ENCODE data around the gene BTC. TPM values are rescaled to one million over a fixed set of nuclear protein-coding genes. Genes with fewer than 3 reads are reported as not detected.
"Not testable (repeated sequence)": the region's sequence is repeated elsewhere in the genome, so short reads cannot be mapped to it uniquely, and the experiment has no call there.

BTC gene
- total RNA-seq, 6 experiments from 2014 or later, result not detected

DNA sequence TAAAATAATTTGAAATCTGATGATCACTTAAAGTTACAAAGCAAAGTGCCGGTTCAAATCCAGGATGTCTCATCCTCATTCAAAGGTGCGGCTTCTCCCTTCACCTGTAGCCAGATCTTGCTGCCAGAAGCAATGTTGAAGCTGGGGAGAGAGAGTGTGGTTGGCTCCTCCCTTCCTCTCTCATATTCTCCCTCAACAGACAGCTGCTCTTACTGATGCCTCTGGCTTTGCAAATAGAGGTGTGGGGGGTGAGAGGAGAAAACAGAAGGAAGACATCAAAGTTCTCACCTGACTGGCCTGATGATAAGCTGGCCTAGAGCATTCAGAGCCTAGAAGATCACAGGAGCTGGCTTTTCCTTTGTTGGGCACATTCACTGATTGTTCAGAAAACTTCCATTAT lies 28.3 kb upstream of the BTC start:
- TF ChIP-seq, protein P1, sequence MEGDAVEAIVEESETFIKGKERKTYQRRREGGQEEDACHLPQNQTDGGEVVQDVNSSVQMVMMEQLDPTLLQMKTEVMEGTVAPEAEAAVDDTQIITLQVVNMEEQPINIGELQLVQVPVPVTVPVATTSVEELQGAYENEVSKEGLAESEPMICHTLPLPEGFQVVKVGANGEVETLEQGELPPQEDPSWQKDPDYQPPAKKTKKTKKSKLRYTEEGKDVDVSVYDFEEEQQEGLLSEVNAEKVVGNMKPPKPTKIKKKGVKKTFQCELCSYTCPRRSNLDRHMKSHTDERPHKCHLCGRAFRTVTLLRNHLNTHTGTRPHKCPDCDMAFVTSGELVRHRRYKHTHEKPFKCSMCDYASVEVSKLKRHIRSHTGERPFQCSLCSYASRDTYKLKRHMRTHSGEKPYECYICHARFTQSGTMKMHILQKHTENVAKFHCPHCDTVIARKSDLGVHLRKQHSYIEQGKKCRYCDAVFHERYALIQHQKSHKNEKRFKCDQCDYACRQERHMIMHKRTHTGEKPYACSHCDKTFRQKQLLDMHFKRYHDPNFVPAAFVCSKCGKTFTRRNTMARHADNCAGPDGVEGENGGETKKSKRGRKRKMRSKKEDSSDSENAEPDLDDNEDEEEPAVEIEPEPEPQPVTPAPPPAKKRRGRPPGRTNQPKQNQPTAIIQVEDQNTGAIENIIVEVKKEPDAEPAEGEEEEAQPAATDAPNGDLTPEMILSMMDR (IDR thresholded peaks at IDR 0.05), result no peak
- no peak overlapping the region for H3K27ac Mint-ChIP-seq
- H3K4me1 Mint-ChIP-seq (ENCODE audit: low read depth), result no peaks in the 10 kb centered on the region
- peaks cover 3% of the 10 kb centered on the region for H3K27me3 Mint-ChIP-seq (ENCODE audit: insufficient read depth)
- DNase-seq, result no peak
- H3K4me3 Mint-ChIP-seq, result no peak overlapping the region
- H3K36me3 Mint-ChIP-seq (ENCODE audit: low read depth), result no peaks in the 10 kb centered on the region
- H3K9me3 Mint-ChIP-seq, result no peaks in the 10 kb centered on the region

DNA sequence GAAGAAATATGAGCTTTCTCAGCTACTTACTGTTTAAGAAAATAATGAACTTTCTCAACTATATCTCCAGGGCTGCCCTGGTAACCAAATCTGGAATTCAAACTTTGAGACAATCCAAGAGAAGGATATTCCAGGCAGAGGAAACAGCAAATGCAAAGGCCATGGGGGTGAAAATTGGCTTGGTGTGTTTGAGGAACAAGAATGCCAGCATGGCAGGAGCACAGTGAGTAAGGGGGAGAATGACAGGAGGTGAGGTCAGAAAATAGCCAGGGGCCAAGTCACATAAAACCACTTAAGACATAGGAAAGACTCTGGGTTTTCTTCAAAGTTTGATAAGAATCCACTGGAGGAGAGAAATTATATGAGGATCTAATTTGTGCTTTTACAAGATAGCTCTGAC lies 27.2 kb upstream of the BTC start:
- H3K27ac Mint-ChIP-seq, result no peak overlapping the region
- no peaks in the 10 kb centered on the region for H3K9me3 Mint-ChIP-seq
- no peaks in the 10 kb centered on the region for H3K36me3 Mint-ChIP-seq (ENCODE audit: low read depth)
- DNase-seq, result no peak
- H3K4me1 Mint-ChIP-seq (ENCODE audit: low read depth), result no peaks in the 10 kb centered on the region
- H3K4me3 Mint-ChIP-seq, result no peak overlapping the region
- TF ChIP-seq, protein P1 (IDR thresholded peaks at IDR 0.05), result no peak
- peaks cover 3% of the 10 kb centered on the region for H3K27me3 Mint-ChIP-seq (ENCODE audit: insufficient read depth)

DNA sequence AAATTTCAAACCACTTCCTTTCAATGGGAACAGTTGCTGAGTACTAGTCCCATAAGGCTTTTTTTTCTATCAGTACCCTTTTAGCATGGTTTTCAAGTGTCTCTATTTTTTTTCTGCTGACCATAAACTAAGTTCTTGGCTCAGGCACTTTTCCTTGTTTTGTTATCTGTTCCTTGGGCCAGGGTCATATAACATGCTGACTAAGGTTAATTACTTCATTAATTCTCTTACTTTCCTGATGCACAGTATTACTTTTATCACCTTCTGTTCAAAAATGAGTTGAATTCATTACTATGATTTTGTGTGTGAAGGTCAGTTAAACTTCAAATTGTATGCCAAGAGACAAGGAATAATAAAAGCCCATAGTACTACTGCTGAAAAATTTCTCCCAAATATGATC lies 19.7 kb upstream of the BTC start:
- TF ChIP-seq, protein P1 (IDR thresholded peaks at IDR 0.05), result no peak
- Mint-ChIP-seq H3K9me3 (no peaks in the 10 kb centered on the region), H3K4me1 (ENCODE audit: low read depth) (no peaks in the 10 kb centered on the region), H3K36me3 (ENCODE audit: low read depth) (no peaks in the 10 kb centered on the region), H3K4me3 (no peak overlapping the region), H3K27me3 (ENCODE audit: insufficient read depth) (peaks cover 3% of the 10 kb centered on the region; the same call in 1 of the 2 replicates), H3K27ac (no peak overlapping the region)
- no peak for DNase-seq

DNA sequence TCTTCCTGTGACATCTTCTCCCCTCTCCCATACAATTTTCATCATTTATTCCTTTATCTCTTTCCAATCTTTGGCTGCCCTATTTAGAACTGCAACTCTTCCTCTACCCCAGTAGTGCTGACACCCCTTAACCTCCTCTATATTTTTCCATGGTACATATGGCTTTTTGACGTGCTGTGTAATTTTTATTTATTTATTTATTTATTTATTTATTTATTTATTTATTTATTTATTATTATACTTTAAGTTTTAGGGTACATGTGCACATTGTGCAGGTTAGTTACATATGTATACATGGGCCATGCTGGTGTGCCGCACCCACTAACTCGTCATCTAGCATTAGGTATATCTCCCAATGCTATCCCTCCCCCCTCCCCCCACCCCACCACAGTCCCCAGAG lies 17.7 kb upstream of the BTC start:
- not testable (repeated sequence) for H3K36me3 Mint-ChIP-seq (ENCODE audit: low read depth); H3K4me1 Mint-ChIP-seq (ENCODE audit: low read depth); H3K27me3 Mint-ChIP-seq (ENCODE audit: insufficient read depth); H3K4me3 Mint-ChIP-seq; H3K9me3 Mint-ChIP-seq; H3K27ac Mint-ChIP-seq; DNase-seq

DNA sequence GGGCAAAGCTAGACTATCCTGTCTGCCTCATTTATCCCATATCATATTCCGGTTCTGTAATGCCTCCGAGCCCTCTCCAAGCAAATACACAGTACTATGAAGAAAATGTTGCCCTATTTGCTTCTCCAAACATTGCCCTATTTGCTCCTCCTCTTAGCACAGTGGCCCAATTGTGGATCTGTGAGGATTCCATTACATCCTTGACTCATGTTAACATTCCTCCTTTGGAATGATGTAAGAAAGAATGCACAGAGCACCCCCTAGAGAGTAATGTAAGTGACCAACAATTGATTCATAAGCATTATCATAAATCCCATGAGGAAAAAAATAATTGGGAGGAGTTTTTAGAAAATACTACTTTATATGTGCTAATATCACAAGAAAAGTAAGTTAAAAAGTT lies 11.3 kb upstream of the BTC start:
- peaks cover 5% of the 10 kb centered on the region; the same call in 1 of the 2 replicates for H3K4me1 Mint-ChIP-seq (ENCODE audit: low read depth)
- H3K27me3 Mint-ChIP-seq (ENCODE audit: insufficient read depth), result peaks cover 3% of the 10 kb centered on the region; the same call in 1 of the 2 replicates
- TF ChIP-seq, protein P1 (IDR thresholded peaks at IDR 0.05), result no peak; the same call in 1 of the 2 replicates
- H3K27ac Mint-ChIP-seq, result no peak overlapping the region
- H3K36me3 Mint-ChIP-seq (ENCODE audit: low read depth), result no peaks in the 10 kb centered on the region
- DNase-seq, result peak; percentile 41
- no peaks in the 10 kb centered on the region for H3K9me3 Mint-ChIP-seq
- H3K4me3 Mint-ChIP-seq, result no peak overlapping the region

DNA sequence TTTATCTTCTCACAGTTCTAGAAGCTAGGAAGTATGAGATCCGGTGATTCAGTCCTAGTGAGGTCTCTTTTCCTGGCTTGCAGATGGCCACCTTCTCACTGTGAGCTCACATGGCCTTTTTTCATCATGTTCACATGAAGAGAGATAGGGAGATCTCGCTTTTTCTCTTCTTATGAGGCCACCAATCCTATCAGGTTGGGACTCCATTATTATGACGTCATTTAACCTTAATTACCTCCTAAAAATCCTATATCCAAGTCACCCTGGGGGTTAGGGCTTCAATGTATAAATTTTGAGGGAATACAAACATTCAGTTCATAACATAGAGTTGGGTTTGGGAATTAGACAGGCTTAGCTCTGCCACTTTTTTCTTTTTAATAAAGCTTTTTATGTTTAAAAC lies 6.0 kb upstream of the BTC start:
- H3K36me3 Mint-ChIP-seq (ENCODE audit: low read depth), result no peaks in the 10 kb centered on the region
- H3K9me3 Mint-ChIP-seq, result no peaks in the 10 kb centered on the region
- no peak overlapping the region for H3K4me3 Mint-ChIP-seq
- H3K27ac Mint-ChIP-seq, result no peak overlapping the region
- peaks cover 11% of the 10 kb centered on the region; the same call in 1 of the 2 replicates for H3K27me3 Mint-ChIP-seq (ENCODE audit: insufficient read depth)
- no peak for DNase-seq
- H3K4me1 Mint-ChIP-seq (ENCODE audit: low read depth), result no peaks in the 10 kb centered on the region
- TF ChIP-seq, protein P1 (IDR thresholded peaks at IDR 0.05), result no peak
